Prostate gland (tissue), 2 donors: ENCODE data around the gene ZMIZ1.

ENCODE experiments used
- CTCF ChIP-seq, 4 experiments: fragments of 200-600 bp in 2 of 4; fragments of 450-650 bp in 2 of 4; sonication (generic) in 2 of 4; IDR thresholded peaks; 1 replicate in 3 of 4; 2 replicates in 1 of 4; pipeline ENCODE4 v1.5.1; 2016 to 2019; ENCODE audit warnings: antibody characterized with exemption in 4 of 4, mild to moderate bottlenecking in 2 of 4, moderate library complexity in 2 of 4
- POLR2AphosphoS5 ChIP-seq: sonication (generic); formaldehyde crosslinking; IDR thresholded peaks from one replicate; pipeline ENCODE4 v1.6.1; 2017; ENCODE audit warnings: antibody characterized with exemption

DNA sequence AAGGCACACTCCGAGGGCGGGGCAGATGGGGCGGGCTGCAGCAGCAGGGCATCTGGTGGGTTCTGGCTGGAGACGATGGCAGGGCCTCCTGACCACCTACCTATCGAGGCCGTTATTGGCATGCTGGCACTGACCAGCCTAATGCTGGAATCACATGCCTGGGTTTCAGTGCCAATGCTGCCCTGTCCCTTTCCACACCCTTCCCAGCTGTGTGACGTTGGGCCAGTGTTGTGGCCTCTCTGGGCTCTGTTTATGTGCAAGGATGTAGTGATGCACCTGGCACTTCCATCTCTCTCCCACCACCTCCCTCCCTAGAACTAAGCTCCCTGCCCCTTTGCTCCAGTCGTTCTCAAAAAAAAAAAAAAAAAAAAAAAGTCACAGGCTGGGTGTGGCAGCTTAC, 132.9 kb downstream of the ZMIZ1 start:
- TF ChIP-seq POLR2AphosphoS5 (no peak), CTCF (IDR thresholded peaks at IDR 0.05) (no peak)
